C4-2B (cell line): ENCODE data around the gene STAP2.

Experiments
- CTCF ChIP-seq: fragments of 450-650 bp; conservative IDR thresholded peaks from 2 replicates; pipeline ENCODE4 v1.5.1; 2017; ENCODE audit warnings: mild to moderate bottlenecking
- ZFX ChIP-seq: fragments of 450-650 bp; IDR thresholded peaks from 2 replicates; pipeline ENCODE4 v1.6.1; 2017

DNA sequence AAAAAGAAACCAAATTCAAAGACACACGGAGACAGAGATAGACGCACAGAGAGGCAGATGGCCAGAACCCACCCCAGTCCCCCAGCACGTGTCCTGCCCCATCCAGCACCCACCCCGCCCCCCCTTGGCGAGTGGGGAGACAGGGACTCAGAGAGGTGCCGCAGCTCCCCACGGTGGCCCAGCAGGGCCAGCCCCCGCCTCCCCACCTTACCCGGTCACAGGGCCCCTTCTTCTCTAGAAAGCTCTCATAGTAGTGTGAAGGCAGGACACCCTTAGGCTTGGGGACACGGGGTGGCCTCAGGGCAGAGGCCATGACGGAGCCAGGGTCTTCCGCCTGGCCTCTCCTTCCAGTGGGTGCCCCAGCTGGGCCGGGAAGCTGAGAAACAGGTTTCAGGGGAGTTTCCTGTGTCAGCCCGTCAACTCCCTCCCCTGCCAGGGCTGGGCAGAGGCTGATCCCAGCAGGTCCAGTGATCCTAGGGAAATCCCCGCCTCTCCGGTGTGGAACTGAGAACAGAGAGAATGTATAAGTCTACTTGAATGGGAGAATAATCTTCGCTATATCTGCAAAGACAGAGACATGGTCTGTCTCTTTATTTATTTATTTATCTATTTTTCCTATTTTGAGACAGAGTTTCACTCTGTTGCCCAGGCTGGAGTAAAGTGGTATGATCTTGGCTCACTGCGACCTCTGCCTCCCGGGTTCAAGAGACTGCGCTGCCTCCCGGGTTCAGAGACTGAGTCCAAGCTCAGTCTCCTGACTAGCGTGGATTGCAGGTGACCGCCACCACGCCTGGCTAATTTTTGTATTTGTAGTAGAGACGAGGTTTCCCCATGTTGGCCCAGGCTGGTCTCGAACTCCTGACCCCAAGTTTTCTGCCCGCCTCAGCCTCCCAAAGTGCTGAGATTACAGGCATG, at the start of gene STAP2:
- TF ChIP-seq ZFX (no peak), CTCF (no peak)
